ENCODE results near the gene FILIP1.
A peak's percentile ranks its signal among the peaks of the same experiment; 100 is the strongest.

The FILIP1 gene

GRCh38 chr6:75386050-75386770, 107.4 kb downstream of the FILIP1 start:
- no peak for DNase-seq (ENCODE audit: insufficient read length, low spot score)
- FAIRE-seq: no peak

GRCh38 chr6:75384116-75384515, 109.5 kb downstream of the FILIP1 start:
- DNase-seq (ENCODE audit: insufficient read length, low spot score) (no peak), FAIRE-seq (no peak)

GRCh38 chr6:75382634-75382900, 111.0 kb downstream of the FILIP1 start:
- FAIRE-seq (no peak), DNase-seq (ENCODE audit: insufficient read length, low spot score) (no peak)

GRCh38 chr6:75381877-75382633, 111.5 kb downstream of the FILIP1 start:
- no peak for FAIRE-seq
- no peak for DNase-seq (ENCODE audit: insufficient read length, low spot score)

GRCh38 chr6:75379536-75379935, 114.1 kb downstream of the FILIP1 start:
- DNase-seq (ENCODE audit: insufficient read length, low spot score): no peak
- no peak for FAIRE-seq

- no peak for FAIRE-seq
Measured at GRCh38 chr6:75378101-75378500, 115.5 kb downstream of the FILIP1 start.

GRCh38 chr6:75377386-75377785, 116.2 kb downstream of the FILIP1 start:
- FAIRE-seq (no peak), DNase-seq (ENCODE audit: insufficient read length, low spot score) (no peak)

More at GRCh38 chr6:75378101-75378500, 115.5 kb downstream of the FILIP1 start:
- no peak for DNase-seq (ENCODE audit: insufficient read length, low spot score)

GRCh38 chr6:75376347-75377024, 117.1 kb downstream of the FILIP1 start:
- peak; percentile 48 for FAIRE-seq
- peak; percentile 34 for DNase-seq (ENCODE audit: insufficient read length, low spot score)

- no peak for FAIRE-seq
Measured at GRCh38 chr6:75374961-75375400, 118.6 kb downstream of the FILIP1 start.

GRCh38 chr6:75372884-75373283, 120.7 kb downstream of the FILIP1 start:
- FAIRE-seq (no peak), DNase-seq (ENCODE audit: insufficient read length, low spot score) (no peak)

More at GRCh38 chr6:75374961-75375400, 118.6 kb downstream of the FILIP1 start:
- no peak for DNase-seq (ENCODE audit: insufficient read length, low spot score)

- DNase-seq (ENCODE audit: insufficient read length, low spot score): no peak
- FAIRE-seq: no peak
Measured at GRCh38 chr6:75370011-75370410, 123.6 kb downstream of the FILIP1 start.

GRCh38 chr6:75368864-75369402, 124.7 kb downstream of the FILIP1 start:
- DNase-seq (ENCODE audit: insufficient read length, low spot score) (no peak), FAIRE-seq (no peak)

GRCh38 chr6:75368151-75368779, 125.3 kb downstream of the FILIP1 start:
- peak; percentile 37 for DNase-seq (ENCODE audit: insufficient read length, low spot score)
- FAIRE-seq: peak; percentile 65

- DNase-seq (ENCODE audit: insufficient read length, low spot score) (no peak), FAIRE-seq (no peak)
Measured at GRCh38 chr6:75363304-75363703, 130.3 kb downstream of the FILIP1 start.

- FAIRE-seq: no peak
- no peak for DNase-seq (ENCODE audit: insufficient read length, low spot score)
Measured at GRCh38 chr6:75353644-75354043, 140.0 kb downstream of the FILIP1 start.

- DNase-seq (ENCODE audit: insufficient read length, low spot score): no peak
- FAIRE-seq: no peak
Measured at GRCh38 chr6:75351570-75351969, 142.0 kb downstream of the FILIP1 start.

GRCh38 chr6:75350808-75351207, 142.8 kb downstream of the FILIP1 start:
- no peak for DNase-seq (ENCODE audit: insufficient read length, low spot score)
- no peak for FAIRE-seq

- FAIRE-seq (no peak), DNase-seq (ENCODE audit: insufficient read length, low spot score) (no peak)
Measured at GRCh38 chr6:75350156-75350555, 143.4 kb downstream of the FILIP1 start.

- FAIRE-seq: no peak
- peak; percentile 22 for DNase-seq (ENCODE audit: insufficient read length, low spot score)
Measured at GRCh38 chr6:75349262-75349984, 144.2 kb downstream of the FILIP1 start.

GRCh38 chr6:75348882-75349261, 144.7 kb downstream of the FILIP1 start:
- no peak for DNase-seq (ENCODE audit: insufficient read length, low spot score)
- FAIRE-seq: no peak
